NOMO-1 (cell line): ENCODE measurements around the gene DPP8.
"Not testable (repeated sequence)": the region's sequence is repeated elsewhere in the genome, so short reads cannot be mapped to it uniquely, and the experiment has no call there.

Source experiments
- DNase-seq, 2 experiments: peaks; one replicate each; lab custom pipeline; 2025; ENCODE audit not compliant: unreplicated experiment in 2 of 2; lab: John Stamatoyannopoulos, UW

DPP8 gene

DNA sequence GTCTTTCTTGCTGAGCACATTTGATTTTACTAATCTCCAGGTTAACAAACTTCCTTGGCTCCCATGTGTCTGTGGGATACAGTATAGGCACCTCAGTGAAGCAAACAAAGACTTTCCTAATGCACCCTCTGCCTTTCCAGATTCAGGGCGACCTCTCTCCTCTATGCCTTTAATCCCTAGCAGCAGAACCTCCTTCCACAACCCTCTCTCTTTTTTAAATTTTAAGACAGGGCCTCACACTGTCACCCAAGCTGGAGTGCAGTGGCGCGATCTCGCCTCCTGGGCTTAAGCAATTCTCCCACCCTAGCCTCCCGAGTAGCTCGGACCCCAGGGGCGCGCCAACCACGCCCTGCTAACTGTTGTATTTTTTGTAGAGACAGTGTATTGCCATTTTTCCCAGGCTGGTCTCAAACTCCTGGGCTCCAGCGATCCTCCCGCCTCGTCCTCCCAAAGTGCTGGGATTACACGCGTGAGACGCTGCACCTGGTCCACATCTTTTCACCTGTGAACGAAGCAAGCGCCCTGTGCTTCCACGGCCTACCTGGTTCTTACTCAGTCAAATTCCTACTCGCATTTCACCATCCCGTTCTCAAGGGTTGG is 11.1 kb upstream of the DPP8 start:
- no peak for DNase-seq

DNA sequence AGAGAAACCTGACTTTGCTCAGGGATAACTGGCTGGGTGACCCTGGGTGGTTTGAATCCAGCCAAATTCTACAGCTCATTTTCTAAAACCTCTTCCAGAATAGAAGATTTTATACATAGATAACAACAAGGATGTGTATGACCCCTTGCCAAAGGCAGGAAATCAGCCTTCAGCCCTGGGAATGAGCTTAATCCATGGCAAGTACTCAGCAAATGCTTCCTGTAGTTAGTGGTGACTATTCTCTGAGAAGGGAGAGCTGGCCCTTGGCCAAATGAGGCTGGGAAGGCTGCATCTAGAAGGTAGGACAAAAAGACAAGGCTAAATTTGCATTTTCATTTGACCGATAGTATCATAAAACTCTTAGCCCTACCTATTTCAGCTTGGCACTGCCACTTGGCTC is 8.1 kb upstream of the DPP8 start:
- DNase-seq: no peak

DNA sequence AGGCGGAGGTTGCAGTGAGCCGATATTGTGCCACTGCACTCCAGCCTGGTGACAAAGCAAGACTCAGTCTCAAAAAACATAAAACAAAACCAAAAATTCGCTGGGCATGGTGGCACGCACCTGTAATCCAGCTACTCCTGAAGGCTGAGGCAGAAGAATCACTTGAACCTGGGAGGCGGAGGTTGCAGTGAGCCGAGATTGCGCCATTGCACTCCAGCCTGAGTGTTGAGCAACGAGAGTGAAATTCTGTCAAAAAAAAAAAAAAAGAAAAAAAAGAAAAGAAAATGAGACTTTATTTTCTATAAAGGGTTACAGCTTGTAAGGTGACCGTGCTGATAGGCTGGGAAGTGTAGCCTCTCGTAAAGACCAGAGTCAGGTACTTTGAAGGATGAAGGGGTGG is 6.7 kb upstream of the DPP8 start:
- DNase-seq: no peak

- no peak for DNase-seq
Observed at GRCh38 chr15:65521350-65521749, 3.9 kb upstream of the DPP8 start.

DNA sequence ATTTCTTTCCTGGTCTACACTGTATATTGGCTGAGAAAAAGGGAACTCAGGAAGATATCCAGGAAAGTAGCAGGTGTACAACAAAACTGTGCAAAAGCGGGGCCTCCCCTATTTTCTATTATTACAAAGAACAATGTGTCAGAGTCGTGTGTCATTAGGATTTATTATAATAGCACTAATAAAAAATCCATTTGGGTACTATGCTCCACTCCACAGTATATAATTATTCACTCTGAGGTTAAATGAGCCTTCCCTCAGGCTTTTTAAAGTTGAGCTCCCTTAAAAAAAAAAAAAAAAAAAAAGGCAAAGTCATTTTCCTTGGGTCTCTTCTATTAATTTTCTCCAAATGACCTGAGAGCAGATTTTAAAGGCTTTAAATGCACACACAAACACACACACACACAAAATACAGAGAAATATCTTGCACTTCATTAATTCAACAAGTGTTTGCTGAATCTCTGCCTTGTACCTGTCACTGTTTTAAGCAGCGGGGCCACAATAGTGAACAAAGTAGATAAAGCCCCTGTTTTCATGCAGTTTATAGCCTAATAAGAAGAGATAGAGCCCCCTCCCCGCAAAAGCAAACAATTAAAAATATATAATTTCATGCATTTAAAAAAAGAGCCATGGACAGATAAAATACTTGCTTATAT is 1.3 kb upstream of the DPP8 start:
- DNase-seq: no peak

DNA sequence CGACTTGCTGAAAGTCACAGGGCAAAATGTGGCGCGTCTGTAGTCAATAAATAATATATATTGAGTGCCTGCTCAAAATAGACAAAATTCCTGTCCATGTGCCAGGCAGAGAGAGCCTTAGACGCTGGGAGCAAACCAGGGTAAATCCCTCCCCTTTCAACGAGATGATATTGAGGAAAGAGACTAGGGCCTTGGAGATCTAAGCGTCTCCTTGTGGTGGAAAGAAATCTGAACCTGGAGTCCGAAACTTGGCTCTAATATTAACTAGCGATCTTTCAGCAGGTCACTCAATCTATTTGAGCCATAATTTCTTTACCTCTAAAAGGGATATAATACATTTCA is 348 bp upstream of the DPP8 start:
- DNase-seq: no peak

DNA sequence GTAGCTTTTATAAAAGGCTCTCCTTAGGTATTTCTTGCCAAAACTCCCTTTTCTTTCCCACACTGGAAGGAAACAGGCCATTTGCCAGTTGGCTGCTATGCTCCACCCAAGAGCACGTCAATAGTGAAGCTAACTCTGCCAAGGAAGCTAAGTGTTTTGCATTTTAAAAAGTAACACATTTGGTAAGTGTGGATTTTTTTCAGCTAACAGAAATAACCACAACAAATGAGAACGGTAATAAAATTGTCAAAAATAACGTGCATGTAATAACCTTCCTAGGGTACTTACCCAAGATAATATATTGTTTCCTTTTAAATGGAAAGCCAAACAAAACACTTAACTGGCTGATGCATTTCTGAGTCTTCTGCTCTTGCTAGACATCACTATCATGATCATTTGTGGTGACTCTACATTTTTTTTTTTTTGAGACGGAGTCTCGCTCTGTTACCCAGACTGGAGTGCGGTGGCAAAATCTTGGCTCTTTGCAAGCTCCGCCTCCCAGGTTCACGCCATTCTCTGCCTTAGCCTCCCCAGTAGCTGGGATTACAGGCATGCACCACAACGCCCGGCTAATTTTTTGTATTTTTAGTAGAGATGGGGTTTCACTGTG is 4.6 kb downstream of the DPP8 start:
- no peak for DNase-seq

DNA sequence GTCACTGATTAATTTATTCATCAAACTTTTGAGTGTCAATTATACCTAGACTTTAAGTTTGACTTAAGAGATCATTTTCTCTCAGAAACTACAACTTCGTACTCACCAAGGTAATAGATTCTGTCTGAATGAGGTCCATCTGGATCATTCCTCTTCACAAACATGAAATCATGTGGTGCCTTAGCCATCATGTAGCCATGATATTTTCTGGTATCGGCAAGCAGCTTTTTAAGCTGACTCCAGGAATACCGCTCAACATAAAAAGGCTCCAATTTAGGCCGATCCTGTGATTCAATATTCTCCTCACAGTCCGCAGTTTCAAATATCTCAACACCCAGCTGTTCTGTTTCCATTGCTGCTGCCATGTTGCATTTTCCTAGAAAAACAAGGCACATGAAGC is 5.3 kb downstream of the DPP8 start:
- DNase-seq: no peak

GRCh38 chr15:65509321-65509720 is 8.2 kb downstream of the DPP8 start:
- DNase-seq: no peak

GRCh38 chr15:65494076-65494475 is 23.4 kb downstream of the DPP8 start:
- no peak for DNase-seq

DNA sequence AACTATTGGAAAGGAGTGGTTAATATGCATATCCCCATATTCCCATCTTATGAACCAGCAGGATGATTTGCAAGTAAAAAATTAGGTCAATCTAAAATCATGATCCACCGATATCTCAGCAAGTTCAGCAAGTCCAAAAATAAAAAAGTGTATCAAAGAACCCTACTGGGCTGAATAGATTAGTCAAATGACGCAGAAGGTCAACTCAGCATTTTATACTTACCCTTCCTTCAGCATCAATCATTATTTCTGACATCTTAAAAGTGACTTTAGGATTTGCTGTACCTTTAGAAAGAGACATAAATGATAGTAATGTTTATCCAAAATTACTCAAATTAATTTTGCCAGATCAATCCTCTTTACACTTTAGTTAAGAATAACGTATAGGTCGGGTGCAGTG is 32.6 kb downstream of the DPP8 start:
- no peak for DNase-seq

DNA sequence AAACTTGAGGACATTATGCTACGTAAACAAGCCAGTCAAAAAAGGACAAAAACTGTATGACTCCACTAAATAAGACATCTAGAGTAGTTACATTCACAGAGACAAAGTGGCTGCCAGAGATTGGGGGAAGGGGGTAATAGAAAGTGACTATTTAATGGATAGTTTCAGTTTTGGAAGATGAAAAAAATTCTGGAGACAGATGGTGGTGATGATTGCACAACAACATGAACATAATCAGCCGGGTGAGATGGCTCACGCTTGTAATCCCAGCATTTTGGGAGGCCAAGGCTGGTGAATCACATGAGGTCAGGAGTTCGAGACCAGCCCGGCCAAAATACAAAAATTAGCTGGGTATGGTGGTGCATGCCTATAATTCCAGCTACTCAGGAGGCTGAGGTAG is 40.6 kb downstream of the DPP8 start:
- no peak for DNase-seq

DNA sequence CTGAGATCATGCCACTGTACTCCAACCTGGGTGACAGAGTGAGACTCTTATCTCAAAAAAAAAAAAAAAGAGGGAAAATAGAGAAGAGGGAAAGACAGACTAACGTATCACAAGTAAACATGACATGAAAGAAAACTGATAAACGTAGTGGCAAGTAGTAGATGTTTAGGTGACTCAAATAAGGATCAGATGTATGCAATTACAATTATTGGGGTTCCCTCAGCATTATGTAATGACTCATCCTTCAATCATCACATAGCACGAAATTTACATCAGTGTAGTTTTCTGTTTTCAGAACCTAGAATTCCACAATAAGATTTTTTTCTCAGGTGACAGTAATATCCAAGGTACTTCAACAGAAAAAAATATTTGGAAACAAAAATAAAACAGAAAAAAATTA is 46.6 kb downstream of the DPP8 start:
- no peak for DNase-seq

- DNase-seq: no peak
Observed at GRCh38 chr15:65468229-65468909, 49.1 kb downstream of the DPP8 start.

DNA sequence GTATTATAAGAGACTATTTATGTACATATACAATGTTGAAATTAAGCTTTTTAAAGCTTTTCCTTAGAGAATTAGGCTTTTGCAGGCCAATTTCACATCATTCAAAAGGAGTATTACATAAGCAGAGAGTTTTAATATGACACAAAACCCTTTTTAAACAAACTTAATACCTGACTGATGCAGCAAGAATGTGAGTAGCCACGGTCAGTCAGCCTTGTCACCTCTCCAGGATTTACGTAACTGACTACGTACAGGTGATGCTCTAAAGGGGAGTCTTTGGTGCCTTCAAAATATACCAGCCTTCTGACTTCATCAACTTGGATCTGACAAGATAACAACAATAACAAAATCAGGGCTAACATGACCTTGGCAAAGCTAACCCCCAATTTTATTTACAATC is 50.6 kb downstream of the DPP8 start:
- DNase-seq: no peak

GRCh38 chr15:65463096-65463495 is 54.4 kb downstream of the DPP8 start:
- DNase-seq: not testable (repeated sequence)

DNA sequence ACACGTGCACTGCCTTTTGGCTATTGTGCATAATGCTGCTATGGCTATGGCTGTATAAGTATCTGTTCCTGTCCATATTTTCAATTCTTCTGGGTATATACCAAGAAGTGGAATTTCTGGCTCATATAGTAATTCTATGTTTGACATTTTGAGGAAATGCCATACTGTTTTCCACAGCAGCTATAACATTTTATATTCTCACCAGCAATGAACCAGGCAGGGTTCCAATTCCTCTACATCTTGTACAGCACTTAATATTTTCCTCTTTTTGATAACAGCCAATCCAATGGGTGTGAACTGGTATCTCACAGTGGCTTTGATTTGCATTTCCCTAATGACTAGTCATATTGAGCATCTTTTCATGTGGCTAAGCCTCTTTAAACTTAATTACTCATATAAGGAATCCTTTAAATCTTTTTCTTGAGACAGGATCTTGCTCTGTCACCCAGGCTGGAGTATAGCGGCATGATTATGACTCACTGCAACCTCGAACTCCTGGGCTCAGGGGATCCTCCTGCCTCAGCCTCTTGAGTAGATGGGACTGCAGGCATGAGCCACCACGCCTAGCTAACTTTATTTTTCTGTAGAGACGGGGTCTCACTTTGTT is 56.6 kb downstream of the DPP8 start:
- DNase-seq: no peak

DNA sequence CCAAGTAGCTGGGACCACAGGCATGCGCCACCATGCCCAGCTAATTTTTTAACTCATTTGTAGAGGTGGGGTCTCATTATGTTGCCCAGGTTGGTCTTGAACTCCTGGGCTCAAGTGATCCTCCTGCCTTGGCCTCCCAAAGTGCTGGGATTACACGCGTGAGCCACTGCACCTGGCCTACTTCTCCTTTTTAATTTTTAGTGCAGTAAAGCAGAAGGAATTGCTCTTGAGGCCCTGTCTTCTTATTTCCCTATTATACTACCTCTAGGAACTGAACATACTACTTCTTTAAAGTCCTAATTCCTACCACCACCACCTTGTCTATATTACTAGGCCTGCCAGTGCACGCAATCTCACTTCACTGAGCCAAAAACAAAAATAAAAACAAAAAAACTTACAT is 62.2 kb downstream of the DPP8 start:
- DNase-seq: peak; percentile 29 to 38

DNA sequence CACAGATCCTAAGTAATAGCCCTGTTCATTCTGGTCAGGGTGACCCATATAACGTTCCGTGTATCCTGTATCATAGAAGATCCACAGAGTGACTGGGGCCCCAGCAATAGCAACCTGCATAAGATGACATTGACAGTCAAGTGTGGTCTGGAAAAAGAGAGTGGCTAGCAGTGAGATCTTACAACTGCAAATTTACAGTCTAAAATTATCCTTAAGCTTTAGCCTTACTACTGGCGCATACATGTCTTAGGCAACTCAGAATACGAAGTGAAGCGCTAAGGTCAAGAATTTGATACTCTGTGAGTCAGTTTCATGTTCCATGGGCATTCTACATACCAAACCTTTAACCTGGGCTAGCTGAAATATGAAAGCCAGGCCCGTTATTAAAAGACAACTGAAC is 65.5 kb downstream of the DPP8 start:
- no peak for DNase-seq

DNA sequence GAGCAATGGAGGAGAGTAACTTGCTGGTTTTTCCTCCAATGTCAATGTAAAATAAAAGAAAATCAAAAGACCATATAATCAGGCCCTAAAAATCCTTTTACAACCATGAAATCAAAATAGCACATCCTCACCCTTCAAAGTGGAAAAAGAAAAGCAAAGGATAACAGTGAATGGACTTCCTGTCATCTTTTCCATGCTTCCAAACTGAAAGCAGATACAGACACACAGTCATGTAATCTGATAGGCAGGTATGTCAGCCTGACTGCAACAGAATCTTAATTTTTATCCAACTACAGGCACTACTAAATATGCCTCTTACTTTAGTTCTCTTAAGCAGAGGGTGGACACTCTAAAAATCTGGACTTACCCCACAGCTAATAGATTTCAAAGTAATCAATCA is 66.9 kb downstream of the DPP8 start:
- DNase-seq: no peak

DNA sequence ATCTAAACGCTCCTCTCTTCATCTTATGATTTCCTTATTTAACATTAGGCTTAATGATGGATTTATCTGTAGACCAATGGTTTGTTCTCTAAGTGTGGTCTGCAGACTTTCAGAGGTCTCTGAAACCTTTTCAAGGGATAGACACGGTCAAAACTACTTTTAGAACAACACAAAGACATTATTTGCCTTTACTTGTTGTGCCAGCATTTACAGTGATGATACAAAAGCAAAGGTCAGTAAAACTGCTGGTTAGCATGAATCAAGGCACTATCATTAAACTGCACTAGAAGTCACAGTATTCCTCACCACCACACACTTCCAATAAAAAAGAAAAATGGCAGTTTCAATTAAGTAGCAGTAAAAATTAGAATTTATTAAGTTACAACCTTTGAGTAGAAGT is 70.3 kb downstream of the DPP8 start:
- DNase-seq: no peak

DNA sequence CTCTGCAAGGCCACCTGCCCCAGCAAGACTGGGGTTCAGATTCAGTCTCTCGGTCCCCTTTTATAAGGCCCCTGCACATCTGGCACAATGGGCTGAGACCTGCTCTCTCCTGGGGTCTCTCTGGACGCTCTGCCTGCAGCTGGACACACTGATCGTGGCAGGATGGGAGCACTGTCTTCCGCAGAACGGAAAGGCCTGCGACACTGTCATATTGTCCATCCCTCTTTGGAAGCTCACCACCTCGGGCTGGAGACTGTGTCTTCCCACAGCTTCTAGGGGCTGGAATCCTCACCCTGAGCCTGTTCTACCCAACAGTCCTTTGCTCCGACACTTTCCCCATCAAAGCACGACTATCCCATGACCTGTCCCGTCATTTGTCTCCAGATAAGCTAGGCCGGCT is 83.3 kb downstream of the DPP8 start:
- DNase-seq: no peak
